WTC11 (cell line): Measurements from ENCODE around the gene KHDC3L. TPM values are rescaled to one million over a fixed set of nuclear protein-coding genes. Genes with fewer than 3 reads are reported as not detected.

ENCODE experiments used
- ATAC-seq: fragments of 200-7000 bp; cut with Tn5 transposase; 2 replicates; pipeline ENCODE4 v1.10.0; 2021; ENCODE audit warnings: mild to moderate bottlenecking, moderate library complexity
- CTCF ChIA-PET: fragments of 300-600 bp; sonication (Branson Sonifier 250); formaldehyde crosslinking; loops from one replicate; lab custom pipeline; 2021; ENCODE audit warnings: antibody characterized with exemption; lab: Charles Lee
- POLR2A ChIA-PET: fragments of 350-600 bp; sonication (Branson Sonifier 250); formaldehyde crosslinking; loops from one replicate; lab custom pipeline; 2021; ENCODE audit warnings: antibody characterized with exemption; lab: Charles Lee
- DNase-seq: peaks from one replicate; pipeline ENCODE4 v3.0.0; 2021; ENCODE audit warnings: low spot score
- H3K27ac Mint-ChIP-seq: 2 replicates; pipeline ENCODE4 v1.8.0; 2021; ENCODE audit warnings: mixed read lengths
- H3K27me3 Mint-ChIP-seq: 2 replicates; pipeline ENCODE4 v1.8.0; 2021; ENCODE audit warnings: low read depth, mild to moderate bottlenecking, moderate library complexity, mixed read lengths
- H3K36me3 Mint-ChIP-seq: 2 replicates; pipeline ENCODE4 v1.8.0; 2021; ENCODE audit warnings: mixed read lengths
- H3K4me1 Mint-ChIP-seq: 2 replicates; pipeline ENCODE4 v1.8.0; 2022; ENCODE audit warnings: mixed read lengths
- H3K4me3 Mint-ChIP-seq: 2 replicates; pipeline ENCODE4 v1.8.0; 2021; ENCODE audit warnings: mild to moderate bottlenecking, moderate library complexity, mixed read lengths
- H3K9me3 Mint-ChIP-seq: 2 replicates; pipeline ENCODE4 v1.8.0; 2021; ENCODE audit warnings: mixed read lengths
- AFF4 ChIP-seq: sonication (generic); formaldehyde crosslinking; IDR thresholded peaks from 2 replicates; pipeline ENCODE4 v1.8.1; 2023; ENCODE audit warnings: mild to moderate bottlenecking, missing genetic modification reagents, borderline replicate concordance
- CREB1 ChIP-seq: sonication (generic); formaldehyde crosslinking; IDR thresholded peaks from 2 replicates; pipeline ENCODE4 v1.8.0; 2023; ENCODE audit warnings: mild to moderate bottlenecking, missing genetic modification reagents
- CREM ChIP-seq: sonication (generic); formaldehyde crosslinking; IDR thresholded peaks from 2 replicates; pipeline ENCODE4 v1.8.1; 2022; ENCODE audit warnings: mild to moderate bottlenecking, missing genetic modification reagents, moderate library complexity
- E2F1 ChIP-seq: sonication (generic); formaldehyde crosslinking; IDR thresholded peaks from 2 replicates; pipeline ENCODE4 v1.8.0; 2022; ENCODE audit warnings: mild to moderate bottlenecking, missing genetic modification reagents
- E2F5 ChIP-seq: sonication (generic); formaldehyde crosslinking; IDR thresholded peaks from 2 replicates; pipeline ENCODE4 v1.8.1; 2022; ENCODE audit warnings: mild to moderate bottlenecking, moderate library complexity, missing genetic modification reagents
- FOXJ3 ChIP-seq: sonication (generic); formaldehyde crosslinking; IDR thresholded peaks from 2 replicates; pipeline ENCODE4 v1.9.0; 2021; ENCODE audit warnings: missing genetic modification reagents, mild to moderate bottlenecking, borderline replicate concordance
- GTF2I ChIP-seq: fragments of 250-450 bp; sonication (Bioruptor Pico); conservative IDR thresholded peaks from 2 replicates; pipeline ENCODE4 v1.4.0; 2021; ENCODE audit warnings: mild to moderate bottlenecking
- IRF1 ChIP-seq: sonication (generic); formaldehyde crosslinking; IDR thresholded peaks from 2 replicates; pipeline ENCODE4 v1.8.0; 2023; ENCODE audit warnings: missing genetic modification reagents
- NFYB ChIP-seq: sonication (generic); formaldehyde crosslinking; conservative IDR thresholded peaks from 2 replicates; pipeline ENCODE4 v1.8.0; 2022; ENCODE audit warnings: low read depth, missing genetic modification reagents
- NR1H2 ChIP-seq: sonication (generic); formaldehyde crosslinking; IDR thresholded peaks from 2 replicates; pipeline ENCODE4 v1.9.0; 2021; ENCODE audit warnings: mild to moderate bottlenecking, moderate library complexity, missing genetic modification reagents
- NR3C1 ChIP-seq: sonication (generic); formaldehyde crosslinking; conservative IDR thresholded peaks from 2 replicates; pipeline ENCODE4 v1.8.1; 2023; ENCODE audit warnings: low read depth, mild to moderate bottlenecking, missing genetic modification reagents
- OVOL2 ChIP-seq: fragments of 250-450 bp; sonication (Bioruptor Pico); IDR thresholded peaks from 2 replicates; pipeline ENCODE4 v1.9.0; 2021; ENCODE audit warnings: mild to moderate bottlenecking, borderline replicate concordance
- STAT6 ChIP-seq: sonication (generic); formaldehyde crosslinking; conservative IDR thresholded peaks from 2 replicates; pipeline ENCODE4 v1.8.1; 2023; ENCODE audit warnings: mild to moderate bottlenecking, low read depth, missing genetic modification reagents, moderate library complexity
- ZBTB43 ChIP-seq: sonication (generic); formaldehyde crosslinking; IDR thresholded peaks from 2 replicates; pipeline ENCODE4 v1.8.1; 2023; ENCODE audit warnings: mild to moderate bottlenecking, missing genetic modification reagents
- ZNF121 ChIP-seq: sonication (generic); formaldehyde crosslinking; IDR thresholded peaks from 2 replicates; pipeline ENCODE4 v1.8.0; 2023; ENCODE audit warnings: missing genetic modification reagents
- ZNF396 ChIP-seq: fragments of 250-450 bp; sonication (Bioruptor Pico); IDR thresholded peaks from 2 replicates; pipeline ENCODE4 v1.8.0; 2021; ENCODE audit warnings: mild to moderate bottlenecking, moderate library complexity, borderline replicate concordance
- ZNF416 ChIP-seq: fragments of 250-450 bp; sonication (Bioruptor Pico); IDR thresholded peaks from 2 replicates; pipeline ENCODE4 v1.9.0; 2021; ENCODE audit warnings: mild to moderate bottlenecking, inconsistent platforms
- ZNF512 ChIP-seq: sonication (generic); formaldehyde crosslinking; IDR thresholded peaks from 2 replicates; pipeline ENCODE4 v1.8.1; 2022; ENCODE audit warnings: missing genetic modification reagents, borderline replicate concordance
- total RNA-seq: library from RNA; stranded (reverse); gene quantifications from 3 replicates; pipeline ENCODE4 v1.2.3, GENCODE V29; 2021

KHDC3L gene
- total RNA-seq, 1 experiment from 2014 or later = not detected

GRCh38 chr6:73340048-73340447 is 22.4 kb upstream of the KHDC3L start:
- H3K27me3 Mint-ChIP-seq = no peaks in the 10 kb centered on the region
- no peak for TF ChIP-seq OVOL2 (CRISPR knock-in tag)
- TF ChIP-seq ZNF416 (CRISPR knock-in tag) = no peak
- no peak for TF ChIP-seq ZNF121 (CRISPR knock-in tag)
- no peak for TF ChIP-seq E2F5 (CRISPR knock-in tag)
- TF ChIP-seq CREM = no peak
- TF ChIP-seq ZNF512 (CRISPR knock-in tag) = no peak
- no peak for TF ChIP-seq AFF4 (CRISPR knock-in tag)
- TF ChIP-seq ZNF396 = no peak
- no peak for TF ChIP-seq E2F1 (CRISPR knock-in tag)
- TF ChIP-seq GTF2I (CRISPR knock-in tag) = no peak
- TF ChIP-seq ZBTB43 = no peak
- no peak for TF ChIP-seq STAT6 (CRISPR knock-in tag)
- TF ChIP-seq CREB1 (CRISPR knock-in tag) = no peak
- no peak for TF ChIP-seq NR1H2 (CRISPR knock-in tag)
- TF ChIP-seq NR3C1 (CRISPR knock-in tag) = no peak
- TF ChIP-seq NFYB (CRISPR knock-in tag) = no peak
- TF ChIP-seq FOXJ3 (CRISPR knock-in tag) = no peak
- TF ChIP-seq IRF1 (CRISPR knock-in tag) = no peak
- no peak overlapping the region for H3K27ac Mint-ChIP-seq
- POLR2A ChIA-PET = no interaction called here
- no peak overlapping the region for H3K4me3 Mint-ChIP-seq
- DNase-seq = no peak
- CTCF ChIA-PET = interaction anchor here (1.0 to 1.7 kb wide), 4 partner anchors 10 to 54 kb away, joined by 4 to 6 read pairs (median 5); no protein-coding TSS in a partner anchor
- no peaks in the 10 kb centered on the region for H3K9me3 Mint-ChIP-seq
- no peaks in the 10 kb centered on the region for H3K36me3 Mint-ChIP-seq
- no peak for ATAC-seq
- H3K4me1 Mint-ChIP-seq = peaks cover 17% of the 10 kb centered on the region
